IMR-90 (cell line): Measurements from ENCODE around the gene SNED1. TPM values are rescaled to one million over a fixed set of nuclear protein-coding genes. Genes with fewer than 3 reads are reported as not detected.

Experiments
- ATAC-seq: fragments of 200-7000 bp; cut with Tn5 transposase; 2 replicates; pipeline ENCODE4 v1.9.1; 2020; ENCODE audit warnings: low read depth, mild to moderate bottlenecking, moderate library complexity
- BruUV-seq: library from RNA; stranded (reverse); fragments of 400-500 nt; replicated peaks from 2 replicates; lab custom pipeline; 2021; lab: Mats Ljungman, UMichigan
- CTCF ChIA-PET: fragments of 300-600 bp; formaldehyde crosslinking; extraction: SDS; loops from one replicate; lab custom pipeline; 2021; ENCODE audit warnings: antibody characterized with exemption; lab: Yijun Ruan, JAX
- POLR2A ChIA-PET: fragments of 300-600 bp; sonication (Branson Sonifier 250); formaldehyde crosslinking; loops from one replicate; lab custom pipeline; 2022; ENCODE audit warnings: antibody characterized with exemption; ENCODE audit not compliant: unreplicated experiment; lab: Charles Lee
- DNase-seq: peaks from one replicate; pipeline ENCODE4 v3.0.0; 2013
- H2AFZ ChIP-seq: replicated peaks from 2 replicates; pipeline ENCODE3; 2013; ENCODE audit warnings: low read length, mild to moderate bottlenecking; ENCODE audit not compliant: poor library complexity
- H2AK5ac ChIP-seq: 2 replicates; pipeline ENCODE4 v1.6.1; 2013; ENCODE audit warnings: low read depth, low read length, inconsistent platforms
- H2AK9ac ChIP-seq: replicated peaks from 2 replicates; pipeline ENCODE3; 2013; ENCODE audit warnings: mild to moderate bottlenecking, low read depth, low read length, moderate library complexity; ENCODE audit not compliant: poor library complexity
- H2BK120ac ChIP-seq: 2 replicates; pipeline ENCODE4 v1.6.1; 2013; ENCODE audit warnings: low read depth, low read length, inconsistent platforms
- H2BK15ac ChIP-seq: 3 replicates; pipeline ENCODE4 v1.6.1; 2013; ENCODE audit warnings: low read depth, low read length, inconsistent platforms
- H2BK20ac ChIP-seq: 2 replicates; pipeline ENCODE4 v1.6.1; 2013; ENCODE audit warnings: low read depth, mild to moderate bottlenecking, inconsistent platforms, low read length, moderate library complexity
- H2BK5ac ChIP-seq: 2 replicates; pipeline ENCODE4 v1.6.1; 2013; ENCODE audit warnings: mild to moderate bottlenecking, low read depth, low read length, inconsistent platforms; ENCODE audit not compliant: poor library complexity, severe bottlenecking
- H3K14ac ChIP-seq: replicated peaks from 2 replicates; pipeline ENCODE4 v1.6.1; 2013; ENCODE audit warnings: low read depth, low read length, inconsistent platforms
- H3K18ac ChIP-seq: 2 replicates; pipeline ENCODE4 v1.6.1; 2013; ENCODE audit warnings: low read depth, low read length, control low read depth
- H3K23ac ChIP-seq: 2 replicates; pipeline ENCODE4 v1.6.1; 2013; ENCODE audit warnings: low read depth, low read length, inconsistent platforms
- H3K27ac ChIP-seq: 2 replicates; pipeline ENCODE4 v1.5.1; 2013; ENCODE audit warnings: mild to moderate bottlenecking, control low read depth, low read length; ENCODE audit not compliant: insufficient read depth
- H3K27me3 ChIP-seq: 2 replicates; pipeline ENCODE4 v1.6.1; 2013; ENCODE audit warnings: low read length; ENCODE audit not compliant: control insufficient read depth, insufficient read depth
- H3K36me3 ChIP-seq: 2 replicates; pipeline ENCODE4 v1.6.1; 2013; ENCODE audit warnings: low read length, mixed read lengths; ENCODE audit not compliant: control insufficient read depth, insufficient read depth
- H3K4ac ChIP-seq: 2 replicates; pipeline ENCODE4 v1.6.1; 2013; ENCODE audit warnings: low read depth, low read length, inconsistent platforms
- H3K4me1 ChIP-seq: 2 replicates; pipeline ENCODE4 v1.6.1; 2013; ENCODE audit warnings: low read length, mixed read lengths; ENCODE audit not compliant: control insufficient read depth, insufficient read depth
- H3K4me2 ChIP-seq: 2 replicates; pipeline ENCODE4 v1.6.1; 2013; ENCODE audit warnings: low read depth, mild to moderate bottlenecking, control low read depth, low read length, moderate library complexity
- H3K4me3 ChIP-seq: 2 replicates; pipeline ENCODE4 v1.5.1; 2013; ENCODE audit warnings: low read depth, mild to moderate bottlenecking, control low read depth, low read length, moderate library complexity; ENCODE audit not compliant: insufficient read depth
- H3K56ac ChIP-seq: 2 replicates; pipeline ENCODE4 v1.6.1; 2013; ENCODE audit warnings: low read length, inconsistent platforms; ENCODE audit not compliant: insufficient read depth; ENCODE audit errors: extremely low read depth
- H3K79me1 ChIP-seq, 2 experiments: 2 replicates each; pipeline ENCODE4 v1.6.1; 2013; ENCODE audit warnings: low read length in 2 of 2, inconsistent platforms in 1 of 2, low read depth in 1 of 2
- H3K9ac ChIP-seq: 2 replicates; pipeline ENCODE4 v1.6.1; 2013; ENCODE audit warnings: low read depth, low read length, control low read depth
- H3K9me1 ChIP-seq: 2 replicates; pipeline ENCODE4 v1.6.1; 2013; ENCODE audit warnings: low read length, inconsistent platforms; ENCODE audit not compliant: insufficient read depth
- H3K9me3 ChIP-seq: 2 replicates; pipeline ENCODE4 v1.6.1; 2013; ENCODE audit warnings: low read length; ENCODE audit not compliant: control insufficient read depth, insufficient read depth
- H4K20me1 ChIP-seq: 2 replicates; pipeline ENCODE4 v1.6.1; 2013; ENCODE audit warnings: low read length, inconsistent platforms; ENCODE audit not compliant: insufficient read depth
- H4K5ac ChIP-seq: 2 replicates; pipeline ENCODE4 v1.6.1; 2013; ENCODE audit warnings: mild to moderate bottlenecking, low read depth, low read length, control low read depth
- H4K8ac ChIP-seq, 2 experiments: 2 replicates each; pipeline ENCODE4 v1.6.1; 2013; ENCODE audit warnings: low read depth in 2 of 2, low read length in 2 of 2, control low read depth in 1 of 2, inconsistent platforms in 1 of 2
- H4K91ac ChIP-seq: 2 replicates; pipeline ENCODE4 v1.6.1; 2013; ENCODE audit warnings: low read depth, low read length, inconsistent platforms; ENCODE audit not compliant: insufficient read depth
- BHLHE40 ChIP-seq: fragments of 150-350 bp; IDR thresholded peaks from 2 replicates; pipeline ENCODE4 v1.6.1; 2016; ENCODE audit warnings: mild to moderate bottlenecking, low read depth, low read length
- CTCF ChIP-seq: conservative IDR thresholded peaks from 2 replicates; pipeline ENCODE4 v1.5.1; 2012; ENCODE audit warnings: mild to moderate bottlenecking, low read depth, low read length, improper control_type of control experiment
- FOS ChIP-seq: fragments of 150-350 bp; IDR thresholded peaks from 2 replicates; pipeline ENCODE4 v1.6.1; 2016; ENCODE audit warnings: low read depth, low read length
- NFE2L2 ChIP-seq: fragments of 150-350 bp; IDR thresholded peaks from 2 replicates; pipeline ENCODE4 v1.6.1; 2016; ENCODE audit warnings: low read depth, mild to moderate bottlenecking, low read length
- POLR2A ChIP-seq: IDR thresholded peaks from 2 replicates; pipeline ENCODE4 v1.6.1; 2012; ENCODE audit warnings: mild to moderate bottlenecking, low read depth, low read length
- WGBS, 2 experiments: methylation state at CpG; one replicate each; pipeline versions ENCODE4 v1.1.5 to v1.1.7; 2013; ENCODE audit warnings: missing lambda C conversion rate in 2 of 2; ENCODE audit not compliant: insufficient read length in 1 of 2; ENCODE audit errors: extremely low coverage in 2 of 2; 5-methylcytosine and 5-hydroxymethylcytosine counted together
- dilution Hi-C: fragments of 300-500 bp; cut with HindIII; formaldehyde crosslinking; loops from one replicate; pipeline ENCODE4 v1.14.3; 2018; ENCODE audit warnings: low sequenced_read_pairs; ENCODE audit not compliant: unreplicated experiment
- in situ Hi-C: fragments of 300-500 bp; cut with MboI; formaldehyde crosslinking; loops from 3 replicates; pipeline ENCODE4 v1.14.3; 2019; ENCODE audit warnings: low sequenced_read_pairs, inconsistent platforms, mixed read lengths
- intact Hi-C: fragments of 100-400 bp; cut with micrococcal nuclease; formaldehyde crosslinking; loops from 2 replicates; pipeline ENCODE4 v1.10.0; 2022
- polyA plus RNA-seq, 3 experiments: library from polyadenylated mRNA; depleted of rRNA; stranded (reverse); fragments of >200 nt; gene quantifications; 2 replicates each; pipeline ENCODE4 v1.2.3, GENCODE V29; 2012; ENCODE audit warnings: low replicate concordance in 1 of 3
- total RNA-seq: library from RNA; depleted of rRNA; stranded (reverse); fragments of >200 nt; gene quantifications from 2 replicates; pipeline ENCODE4 v1.2.3, GENCODE V29; 2012

SNED1 gene
- total and polyA plus RNA-seq, 2 of the 4 experiments (the other 2 are of a cell fraction): 1.1 to 3.4 TPM

- no peak overlapping the region for H2BK5ac ChIP-seq
- H3K36me3 ChIP-seq: peaks cover 6% of the 10 kb centered on the region; the same call in 1 of the 2 replicates
- peak overlapping the region; percentile 28; the same call in 1 of the 2 replicates for H3K27ac ChIP-seq
- no peaks in the 10 kb centered on the region for H3K9me3 ChIP-seq
- ChIA-PET POLR2A (no interaction called here), CTCF (interaction anchor here (0.7 kb wide), 1 partner anchor 51 kb away, joined by 3 read pairs; no protein-coding TSS in a partner anchor)
- H4K20me1 ChIP-seq: no peaks in the 10 kb centered on the region
- no peak overlapping the region for H3K4me3 ChIP-seq
- peak overlapping the region; percentile 72; the same call in 1 of the 2 replicates for H2AK5ac ChIP-seq
- ATAC-seq (no peak), DNase-seq (no peak)
- peak overlapping the region; percentile 35 for H2AK9ac ChIP-seq
- WGBS, 2 experiments: 63% methylated on average over 9 of the region's 24 CpGs; no CpG with 5 or more reads in 1 of the 2 experiments
- no peak overlapping the region; the same call in 1 of the 2 replicates for H4K91ac ChIP-seq
- H2BK15ac ChIP-seq: peak overlapping the region; percentile 20; the same call in 1 of the 3 replicates
- peaks cover 11% of the 10 kb centered on the region for H3K9me1 ChIP-seq
- peak overlapping the region; percentile 10; the same call in 1 of the 2 replicates for H3K4ac ChIP-seq
- intact Hi-C loops (loop anchor here (10.0 kb wide), 1 partner anchor 431 kb away; the partner anchor contains the start of genes DUSP28 and RNPEPL1), dilution Hi-C loops (no loop called here), in situ Hi-C loops (no loop called here)
- 0 out of 2 replicates have a peak overlapping the region, but pooled peaks have one; percentile 34 for H2BK20ac ChIP-seq
- peak overlapping the region; percentile 41; the same call in 1 of the 2 replicates for H2BK120ac ChIP-seq
- no peaks in the 10 kb centered on the region; a peak in 1 of 4 replicates for H3K79me1 ChIP-seq
- H2AFZ ChIP-seq: peak overlapping the region; percentile 67
- TF ChIP-seq BHLHE40: no peak
- TF ChIP-seq CTCF: no peak
- no peak for TF ChIP-seq POLR2A
- no peak for TF ChIP-seq FOS
- no peak for TF ChIP-seq NFE2L2
- H3K14ac ChIP-seq: peak overlapping the region; percentile 40; the same call in 1 of the 2 replicates
- no peak overlapping the region; the same call in 1 of the 2 replicates for H3K4me2 ChIP-seq
- BruUV-seq: no TSS peak
- peak overlapping the region; percentile 13; the same call in 1 of the 2 replicates for H4K5ac ChIP-seq
- H3K27me3 ChIP-seq: no peaks in the 10 kb centered on the region
- peak overlapping the region; percentile 12 to 47; a peak in 2 of 4 replicates for H4K8ac ChIP-seq
- H3K56ac ChIP-seq: no peak overlapping the region
- H3K9ac ChIP-seq: no peak overlapping the region
- no peak overlapping the region; the same call in 1 of the 2 replicates for H3K18ac ChIP-seq
- H3K23ac ChIP-seq: no peak overlapping the region
- H3K4me1 ChIP-seq: peaks cover 36% of the 10 kb centered on the region
These were observed 3.1 kb upstream of the SNED1 start for GRCh38 chr2:240995041-240996021.
